ENCODE results near the gene MED28.

- TF ChIP-seq EZH2 (optimal IDR thresholded peaks at IDR 0.05; ENCODE audit: low read depth, low read length) (no peak), EZH2phosphoT487 (IDR thresholded peaks at IDR 0.05; ENCODE audit: low read length) (no peak)
Observed at GRCh38 chr4:17657090-17657489, 42.6 kb downstream of the MED28 start.

All from MM.1S (cell line).